ENCODE results near the gene AGGF1. TPM values are rescaled to one million over a fixed set of nuclear protein-coding genes. Genes with fewer than 3 reads are reported as not detected.
"Not testable (repeated sequence)": the region's sequence is repeated elsewhere in the genome, so short reads cannot be mapped to it uniquely, and the experiment has no call there.

The AGGF1 gene
- total RNA-seq, 1 experiment from 2014 or later = 23.2 TPM

DNA sequence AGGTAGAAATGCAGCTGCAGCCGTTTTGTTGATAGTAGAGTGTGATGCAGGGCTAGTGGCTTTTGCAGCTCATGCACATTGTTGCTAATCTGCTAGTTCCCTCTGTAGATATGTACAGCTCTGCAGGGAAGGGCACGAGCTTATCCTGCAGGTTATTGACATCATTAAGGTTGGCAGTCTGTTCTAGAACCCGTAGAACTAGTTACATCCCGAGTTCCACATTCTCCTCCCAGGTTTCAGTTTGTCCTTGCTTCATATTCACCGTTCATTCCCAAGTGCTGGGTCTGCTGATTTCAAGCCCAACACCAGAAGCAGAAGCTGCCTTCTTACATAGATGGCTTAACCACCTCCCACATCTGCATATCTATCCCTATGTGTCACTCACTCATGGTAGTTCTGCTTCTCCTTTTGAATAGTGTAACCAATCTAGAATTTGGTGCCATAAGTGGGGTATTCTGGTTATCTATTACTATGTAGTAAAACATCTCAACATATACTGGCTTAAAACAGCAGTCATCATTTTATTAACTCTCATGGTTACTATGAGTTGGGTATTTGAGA, 39.2 kb upstream of the AGGF1 start:
- ATAC-seq (no peak), DNase-seq (ENCODE audit: low spot score) (no peak)
- Mint-ChIP-seq H3K27ac (no peak overlapping the region), H3K9me3 (peaks cover 3% of the 10 kb centered on the region; the same call in 1 of the 2 replicates), H3K4me3 (no peak overlapping the region), H3K27me3 (ENCODE audit: low read depth) (no peaks in the 10 kb centered on the region), H3K4me1 (no peaks in the 10 kb centered on the region), H3K36me3 (no peaks in the 10 kb centered on the region)
- POLR2A ChIA-PET = no interaction called here
- CTCF ChIA-PET = no interaction called here
- TF ChIP-seq ZNF138 (CRISPR knock-in tag; conservative IDR thresholded peaks at IDR 0.05) = no peak
- TF ChIP-seq, protein P1, sequence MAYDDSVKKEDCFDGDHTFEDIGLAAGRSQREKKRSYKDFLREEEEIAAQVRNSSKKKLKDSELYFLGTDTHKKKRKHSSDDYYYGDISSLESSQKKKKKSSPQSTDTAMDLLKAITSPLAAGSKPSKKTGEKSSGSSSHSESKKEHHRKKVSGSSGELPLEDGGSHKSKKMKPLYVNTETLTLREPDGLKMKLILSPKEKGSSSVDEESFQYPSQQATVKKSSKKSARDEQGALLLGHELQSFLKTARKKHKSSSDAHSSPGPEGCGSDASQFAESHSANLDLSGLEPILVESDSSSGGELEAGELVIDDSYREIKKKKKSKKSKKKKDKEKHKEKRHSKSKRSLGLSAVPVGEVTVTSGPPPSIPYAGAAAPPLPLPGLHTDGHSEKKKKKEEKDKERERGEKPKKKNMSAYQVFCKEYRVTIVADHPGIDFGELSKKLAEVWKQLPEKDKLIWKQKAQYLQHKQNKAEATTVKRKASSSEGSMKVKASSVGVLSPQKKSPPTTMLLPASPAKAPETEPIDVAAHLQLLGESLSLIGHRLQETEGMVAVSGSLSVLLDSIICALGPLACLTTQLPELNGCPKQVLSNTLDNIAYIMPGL (CRISPR knock-in tag; IDR thresholded peaks at IDR 0.05) = no peak
- TF ChIP-seq, protein P2, sequence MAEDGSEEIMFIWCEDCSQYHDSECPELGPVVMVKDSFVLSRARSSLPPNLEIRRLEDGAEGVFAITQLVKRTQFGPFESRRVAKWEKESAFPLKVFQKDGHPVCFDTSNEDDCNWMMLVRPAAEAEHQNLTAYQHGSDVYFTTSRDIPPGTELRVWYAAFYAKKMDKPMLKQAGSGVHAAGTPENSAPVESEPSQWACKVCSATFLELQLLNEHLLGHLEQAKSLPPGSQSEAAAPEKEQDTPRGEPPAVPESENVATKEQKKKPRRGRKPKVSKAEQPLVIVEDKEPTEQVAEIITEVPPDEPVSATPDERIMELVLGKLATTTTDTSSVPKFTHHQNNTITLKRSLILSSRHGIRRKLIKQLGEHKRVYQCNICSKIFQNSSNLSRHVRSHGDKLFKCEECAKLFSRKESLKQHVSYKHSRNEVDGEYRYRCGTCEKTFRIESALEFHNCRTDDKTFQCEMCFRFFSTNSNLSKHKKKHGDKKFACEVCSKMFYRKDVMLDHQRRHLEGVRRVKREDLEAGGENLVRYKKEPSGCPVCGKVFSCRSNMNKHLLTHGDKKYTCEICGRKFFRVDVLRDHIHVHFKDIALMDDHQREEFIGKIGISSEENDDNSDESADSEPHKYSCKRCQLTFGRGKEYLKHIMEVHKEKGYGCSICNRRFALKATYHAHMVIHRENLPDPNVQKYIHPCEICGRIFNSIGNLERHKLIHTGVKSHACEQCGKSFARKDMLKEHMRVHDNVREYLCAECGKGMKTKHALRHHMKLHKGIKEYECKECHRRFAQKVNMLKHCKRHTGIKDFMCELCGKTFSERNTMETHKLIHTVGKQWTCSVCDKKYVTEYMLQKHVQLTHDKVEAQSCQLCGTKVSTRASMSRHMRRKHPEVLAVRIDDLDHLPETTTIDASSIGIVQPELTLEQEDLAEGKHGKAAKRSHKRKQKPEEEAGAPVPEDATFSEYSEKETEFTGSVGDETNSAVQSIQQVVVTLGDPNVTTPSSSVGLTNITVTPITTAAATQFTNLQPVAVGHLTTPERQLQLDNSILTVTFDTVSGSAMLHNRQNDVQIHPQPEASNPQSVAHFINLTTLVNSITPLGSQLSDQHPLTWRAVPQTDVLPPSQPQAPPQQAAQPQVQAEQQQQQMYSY (CRISPR knock-in tag; IDR thresholded peaks at IDR 0.05) = no peak
- TF ChIP-seq FOXK1 (CRISPR knock-in tag; IDR thresholded peaks at IDR 0.05) = no peak
- TF ChIP-seq GABPB1 (CRISPR knock-in tag; IDR thresholded peaks at IDR 0.05) = no peak

DNA sequence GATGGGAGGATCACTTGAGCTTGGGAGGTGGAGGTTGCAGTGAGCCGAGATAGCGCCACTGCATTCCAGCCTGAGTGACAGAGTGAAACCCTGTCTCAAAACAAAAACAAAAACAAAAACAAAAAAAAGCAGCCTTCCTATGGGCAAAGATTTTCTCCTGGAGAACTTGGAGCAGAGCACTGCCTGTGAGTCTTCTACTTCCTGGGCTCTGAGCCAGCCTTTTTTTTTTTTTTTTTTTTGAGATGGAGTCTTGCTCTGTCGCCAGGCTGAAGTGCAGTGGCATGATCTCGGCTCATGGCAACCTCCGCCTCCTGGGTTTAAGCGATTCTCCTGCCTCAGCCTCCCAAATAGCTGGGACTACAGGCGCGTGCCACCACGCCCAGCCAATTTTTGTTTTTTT, 36.8 kb upstream of the AGGF1 start:
- H3K4me3 Mint-ChIP-seq; H3K27ac Mint-ChIP-seq; ATAC-seq; H3K27me3 Mint-ChIP-seq (ENCODE audit: low read depth); DNase-seq (ENCODE audit: low spot score); POLR2A ChIA-PET; H3K4me1 Mint-ChIP-seq; H3K9me3 Mint-ChIP-seq; H3K36me3 Mint-ChIP-seq: not testable (repeated sequence)
- CTCF ChIA-PET = interaction anchor here (0.6 kb wide), 1 partner anchor 278 kb away, joined by 3 read pairs; no protein-coding TSS in a partner anchor

DNA sequence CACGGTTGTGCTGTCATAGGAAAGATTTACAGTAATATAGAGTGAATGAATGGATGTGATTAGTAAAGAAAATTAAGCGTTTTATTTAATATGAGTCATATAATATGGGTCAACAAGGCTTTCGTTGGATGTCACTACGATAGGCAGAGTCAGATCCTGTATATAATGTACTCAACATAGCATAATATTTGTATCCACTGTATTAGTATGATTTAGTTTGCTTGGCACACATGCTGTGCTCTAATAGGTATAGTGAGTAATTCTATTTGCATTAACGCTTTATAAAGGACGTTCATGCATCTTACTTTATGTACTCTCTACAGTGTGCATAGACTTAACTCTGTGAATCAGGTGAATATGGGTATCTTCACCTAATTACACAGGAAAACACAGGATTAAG, 35.9 kb upstream of the AGGF1 start:
- no peak for ATAC-seq

DNA sequence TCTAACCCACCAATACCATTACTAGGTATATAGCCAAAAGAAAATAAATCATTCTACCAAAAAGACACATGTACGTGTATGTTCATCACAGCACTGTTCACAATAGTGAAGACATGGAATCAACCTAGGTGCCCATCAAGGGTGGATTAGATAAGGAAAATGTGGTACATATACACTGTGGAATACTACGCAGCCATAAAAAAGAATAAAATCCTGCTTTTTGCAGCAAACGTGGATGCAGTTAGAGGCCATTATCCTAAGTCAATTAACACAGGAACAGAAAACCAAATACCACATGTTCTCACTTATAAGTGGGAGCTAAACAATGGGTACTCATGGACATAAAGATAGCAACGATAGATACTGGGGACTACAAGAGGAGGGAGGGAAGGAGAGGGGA, 32.0 kb upstream of the AGGF1 start:
- H3K4me3 Mint-ChIP-seq; ATAC-seq; H3K27ac Mint-ChIP-seq; H3K4me1 Mint-ChIP-seq; POLR2A ChIA-PET; H3K36me3 Mint-ChIP-seq; CTCF ChIA-PET; DNase-seq (ENCODE audit: low spot score); H3K27me3 Mint-ChIP-seq (ENCODE audit: low read depth): not testable (repeated sequence)
- H3K9me3 Mint-ChIP-seq = peaks cover 12% of the 10 kb centered on the region

More for the DNA sequence above, 35.9 kb upstream of the AGGF1 start:
- TF ChIP-seq TCF7 (CRISPR knock-in tag; IDR thresholded peaks at IDR 0.05; ENCODE audit: low read depth) = no peak
- no peak for TF ChIP-seq CREB1 (CRISPR knock-in tag; IDR thresholded peaks at IDR 0.05)
- no peak for TF ChIP-seq GABPB1 (CRISPR knock-in tag; IDR thresholded peaks at IDR 0.05)
- TF ChIP-seq ZNF121 (CRISPR knock-in tag; IDR thresholded peaks at IDR 0.05) = no peak
- Mint-ChIP-seq H3K27ac (no peak overlapping the region), H3K4me1 (no peaks in the 10 kb centered on the region), H3K27me3 (ENCODE audit: low read depth) (no peaks in the 10 kb centered on the region; the same call in 1 of the 2 replicates), H3K9me3 (peaks cover 12% of the 10 kb centered on the region), H3K36me3 (no peaks in the 10 kb centered on the region), H3K4me3 (no peak overlapping the region)
- ChIA-PET POLR2A (no interaction called here), CTCF (interaction anchor here (0.7 kb wide), 1 partner anchor 119 kb away, joined by 3 read pairs; no protein-coding TSS in a partner anchor)
- no peak for DNase-seq (ENCODE audit: low spot score)

DNA sequence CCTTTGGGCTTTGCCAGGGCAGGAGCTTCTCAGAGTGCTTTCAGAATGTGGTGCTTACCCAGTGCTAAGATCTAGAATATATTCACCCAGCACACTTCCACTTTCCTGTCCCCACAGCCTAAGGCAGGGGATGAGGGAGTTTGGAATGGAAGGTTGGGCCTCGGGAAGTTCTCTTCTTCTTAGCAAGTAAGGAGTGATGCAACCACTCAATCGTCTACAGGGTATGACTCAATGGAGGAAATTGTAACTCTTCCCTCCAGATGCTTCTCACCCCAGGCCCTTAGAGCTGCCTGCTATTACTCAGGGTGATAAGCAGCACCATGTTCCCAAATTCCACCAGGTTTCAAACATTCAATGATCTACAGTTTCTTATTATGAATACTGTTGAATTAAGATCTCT, 30.8 kb upstream of the AGGF1 start:
- H3K4me1 Mint-ChIP-seq = no peaks in the 10 kb centered on the region
- peaks cover 9% of the 10 kb centered on the region for H3K9me3 Mint-ChIP-seq
- ATAC-seq (no peak), DNase-seq (ENCODE audit: low spot score) (no peak)
- no peak overlapping the region for H3K4me3 Mint-ChIP-seq
- H3K27me3 Mint-ChIP-seq (ENCODE audit: low read depth) = no peaks in the 10 kb centered on the region; the same call in none of the 2 replicates
- ChIA-PET CTCF (interaction anchor here (1.2 kb wide), 1 partner anchor 225 kb away, joined by 3 read pairs; no protein-coding TSS in a partner anchor), POLR2A (no interaction called here)
- TF ChIP-seq CREM (CRISPR knock-in tag; IDR thresholded peaks at IDR 0.05) = no peak
- no peak for TF ChIP-seq EMX1 (CRISPR knock-in tag; IDR thresholded peaks at IDR 0.05)
- TF ChIP-seq, protein P3, sequence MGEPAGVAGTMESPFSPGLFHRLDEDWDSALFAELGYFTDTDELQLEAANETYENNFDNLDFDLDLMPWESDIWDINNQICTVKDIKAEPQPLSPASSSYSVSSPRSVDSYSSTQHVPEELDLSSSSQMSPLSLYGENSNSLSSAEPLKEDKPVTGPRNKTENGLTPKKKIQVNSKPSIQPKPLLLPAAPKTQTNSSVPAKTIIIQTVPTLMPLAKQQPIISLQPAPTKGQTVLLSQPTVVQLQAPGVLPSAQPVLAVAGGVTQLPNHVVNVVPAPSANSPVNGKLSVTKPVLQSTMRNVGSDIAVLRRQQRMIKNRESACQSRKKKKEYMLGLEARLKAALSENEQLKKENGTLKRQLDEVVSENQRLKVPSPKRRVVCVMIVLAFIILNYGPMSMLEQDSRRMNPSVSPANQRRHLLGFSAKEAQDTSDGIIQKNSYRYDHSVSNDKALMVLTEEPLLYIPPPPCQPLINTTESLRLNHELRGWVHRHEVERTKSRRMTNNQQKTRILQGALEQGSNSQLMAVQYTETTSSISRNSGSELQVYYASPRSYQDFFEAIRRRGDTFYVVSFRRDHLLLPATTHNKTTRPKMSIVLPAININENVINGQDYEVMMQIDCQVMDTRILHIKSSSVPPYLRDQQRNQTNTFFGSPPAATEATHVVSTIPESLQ (CRISPR knock-in tag; IDR thresholded peaks at IDR 0.05) = no peak
- TF ChIP-seq, protein P4, sequence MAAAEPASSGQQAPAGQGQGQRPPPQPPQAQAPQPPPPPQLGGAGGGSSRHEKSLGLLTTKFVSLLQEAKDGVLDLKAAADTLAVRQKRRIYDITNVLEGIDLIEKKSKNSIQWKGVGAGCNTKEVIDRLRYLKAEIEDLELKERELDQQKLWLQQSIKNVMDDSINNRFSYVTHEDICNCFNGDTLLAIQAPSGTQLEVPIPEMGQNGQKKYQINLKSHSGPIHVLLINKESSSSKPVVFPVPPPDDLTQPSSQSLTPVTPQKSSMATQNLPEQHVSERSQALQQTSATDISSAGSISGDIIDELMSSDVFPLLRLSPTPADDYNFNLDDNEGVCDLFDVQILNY (CRISPR knock-in tag; IDR thresholded peaks at IDR 0.05) = no peak
- H3K27ac Mint-ChIP-seq = no peak overlapping the region
- H3K36me3 Mint-ChIP-seq = no peaks in the 10 kb centered on the region
